CD14-positive monocyte (primary cell): ENCODE results near the gene RPP21. TPM values are rescaled to one million over a fixed set of nuclear protein-coding genes. Genes with fewer than 3 reads are reported as not detected.
A peak's percentile ranks its signal among the peaks of the same experiment; 100 is the strongest.

ENCODE experiments used
- DNase-seq, 3 donors: peaks; one replicate each; pipeline ENCODE4 v3.0.0-alpha.2; 2011 to 2022
- H2AFZ ChIP-seq: 2 replicates; pipeline ENCODE4 v1.6.0; 2012; ENCODE audit warnings: mild to moderate bottlenecking, low read depth, low read length, inconsistent platforms; ENCODE audit not compliant: insufficient read depth, poor library complexity, severe bottlenecking
- H3K27ac ChIP-seq, 2 donors: 1 replicate in 1 of 2; 2 replicates in 1 of 2; pipeline ENCODE4 v1.5.1; 2012 to 2013; ENCODE audit warnings: low read length in 2 of 2, control low read depth in 1 of 2, inconsistent platforms in 1 of 2, low read depth in 1 of 2, mild to moderate bottlenecking in 1 of 2
- H3K27me3 ChIP-seq, 2 donors: one replicate each; pipeline versions ENCODE4 v1.6.0 to v1.6.1; 2011 to 2013; ENCODE audit warnings: low read length in 2 of 2; ENCODE audit not compliant: control insufficient read depth in 2 of 2, insufficient read depth in 2 of 2
- H3K36me3 ChIP-seq, 2 donors: replicated peaks in 1 of 2; 1 replicate in 1 of 2; 2 replicates in 1 of 2; pipeline versions ENCODE4 v1.5.1 to v1.6.1; 2012 to 2013; ENCODE audit warnings: low read length in 2 of 2, control low read depth in 1 of 2, inconsistent platforms in 1 of 2, mild to moderate bottlenecking in 1 of 2; ENCODE audit not compliant: insufficient read depth in 2 of 2, control insufficient read depth in 1 of 2
- H3K4me1 ChIP-seq, 2 donors: 1 replicate in 1 of 2; 2 replicates in 1 of 2; pipeline versions ENCODE4 v1.5.1 to v1.6.1; 2012 to 2013; ENCODE audit warnings: low read length in 2 of 2, control low read depth in 1 of 2, inconsistent platforms in 1 of 2, mild to moderate bottlenecking in 1 of 2, moderate library complexity in 1 of 2; ENCODE audit not compliant: insufficient read depth in 2 of 2, control insufficient read depth in 1 of 2
- H3K4me2 ChIP-seq: replicated peaks from 2 replicates; pipeline ENCODE3; 2012; ENCODE audit warnings: low read length, moderate library complexity, mild to moderate bottlenecking; ENCODE audit not compliant: poor library complexity, severe bottlenecking; ENCODE audit errors: extremely low read depth
- H3K4me3 ChIP-seq, 3 experiments: fragments of 200-600 bp in 1 of 3; sonication (generic) in 1 of 3; replicated peaks in 1 of 3; 1 replicate in 2 of 3; 2 replicates in 1 of 3; pipeline ENCODE4 v1.5.1; 2011 to 2013; ENCODE audit warnings: low read length in 3 of 3, mild to moderate bottlenecking in 3 of 3, control low read depth in 2 of 3, low read depth in 2 of 3, inconsistent platforms in 1 of 3, moderate library complexity in 1 of 3
- H3K79me2 ChIP-seq: 2 replicates; pipeline ENCODE4 v1.6.0; 2012; ENCODE audit warnings: mild to moderate bottlenecking, control low read depth, inconsistent platforms, low read length, moderate library complexity; ENCODE audit not compliant: insufficient read depth
- H3K9ac ChIP-seq: 2 replicates; pipeline ENCODE4 v1.6.0; 2017; ENCODE audit warnings: low read length, mild to moderate bottlenecking; ENCODE audit not compliant: insufficient read depth, poor library complexity, severe bottlenecking
- H3K9me3 ChIP-seq, 2 donors: replicated peaks in 1 of 2; 1 replicate in 1 of 2; 2 replicates in 1 of 2; pipeline versions ENCODE4 v1.5.1 to v1.6.1; 2012 to 2013; ENCODE audit warnings: low read length in 2 of 2, control low read depth in 1 of 2; ENCODE audit not compliant: control insufficient read depth in 1 of 2, insufficient read depth in 1 of 2
- H4K20me1 ChIP-seq: 2 replicates; pipeline ENCODE4 v1.6.0; 2012; ENCODE audit warnings: mild to moderate bottlenecking, low read length, control low read depth, moderate library complexity; ENCODE audit not compliant: insufficient read depth
- H3K27ac Mint-ChIP-seq, 7 donors: one replicate each; pipeline ENCODE4 v1.8.0; 2020; ENCODE audit warnings: mild to moderate bottlenecking in 7 of 7, mixed read lengths in 7 of 7, moderate library complexity in 6 of 7, inconsistent platforms in 2 of 7
- H3K27me3 Mint-ChIP-seq, 3 donors: one replicate each; pipeline ENCODE4 v1.8.0; 2021 to 2022; ENCODE audit warnings: low read depth in 3 of 3, mild to moderate bottlenecking in 3 of 3, mixed read lengths in 3 of 3, moderate library complexity in 3 of 3, inconsistent platforms in 1 of 3
- H3K36me3 Mint-ChIP-seq, 2 donors: one replicate each; pipeline ENCODE4 v1.8.0; 2020; ENCODE audit warnings: mixed read lengths in 2 of 2, inconsistent platforms in 1 of 2, mild to moderate bottlenecking in 1 of 2
- H3K4me1 Mint-ChIP-seq: one replicate; pipeline ENCODE4 v1.8.0; 2020; ENCODE audit warnings: mild to moderate bottlenecking, mixed read lengths
- H3K4me3 Mint-ChIP-seq, 2 donors: one replicate each; pipeline ENCODE4 v1.8.0; 2020; ENCODE audit warnings: mild to moderate bottlenecking in 2 of 2, mixed read lengths in 2 of 2, moderate library complexity in 1 of 2
- H3K9me3 Mint-ChIP-seq, 7 donors: one replicate each; pipeline ENCODE4 v1.8.0; 2020 to 2022; ENCODE audit warnings: mixed read lengths in 7 of 7, mild to moderate bottlenecking in 6 of 7, moderate library complexity in 6 of 7, inconsistent platforms in 2 of 7
- CTCF ChIP-seq: fragments of 200-600 bp; IDR thresholded peaks from one replicate; pipeline ENCODE4 v1.8.0; 2022; ENCODE audit warnings: antibody characterized with exemption, mild to moderate bottlenecking
- WGBS: methylation state at CpG from one replicate; pipeline ENCODE4 v1.1.5; 2013; ENCODE audit warnings: missing lambda C conversion rate; ENCODE audit not compliant: insufficient coverage; 5-methylcytosine and 5-hydroxymethylcytosine counted together
- intact Hi-C, 2 donors: fragments of 100-400 bp; cut with micrococcal nuclease; formaldehyde crosslinking; loops; one replicate each; pipeline versions ENCODE4 v1.15.0 to v1.15.1; 2023
- polyA plus RNA-seq, 3 donors: library from polyadenylated mRNA; depleted of rRNA in 1 of 3; unstranded in 2 of 3; stranded (reverse) in 1 of 3; fragments of 300-500 nt in 2 of 3; fragments of >200 nt in 1 of 3; fragmentation: Illumina TruSeq in 2 of 3; gene quantifications; 1 replicate in 2 of 3; 2 replicates in 1 of 3; pipeline ENCODE4 v1.2.3, GENCODE V29; 2012 to 2021

RPP21 gene
- polyA plus RNA-seq, 3 donors = 59.2 to 63.6 (median 59.5) TPM

GRCh38 chr6:30357678-30358540, 13.0 kb downstream of the RPP21 start:
- Mint-ChIP-seq H3K27ac (peak overlapping the region in 1 of 7 donors; percentile 64), H3K36me3 (peaks cover 0 to 4% of the 10 kb centered on the region in 2 donors), H3K4me1 (peaks cover 7% of the 10 kb centered on the region), H3K9me3 (peaks cover 0 to 11% (median 5%) of the 10 kb centered on the region in 7 donors), H3K4me3 (peak overlapping the region; percentile 72 to 89), H3K27me3 (peaks cover 65 to 86% (median 70%) of the 10 kb centered on the region in 3 donors)
- Histone ChIP-seq H3K4me1 (peaks cover 7 to 8% of the 10 kb centered on the region in 2 donors), H3K4me2 (peak overlapping the region; percentile 52), H3K4me3 (peak overlapping the region in 1 of 3 experiments; percentile 47), H2AFZ (peak overlapping the region; percentile 25), H3K27me3 (peaks cover 78 to 85% of the 10 kb centered on the region in 2 donors), H3K27ac (no peak overlapping the region), H3K9me3 (no peaks in the 10 kb centered on the region), H3K79me2 (no peaks in the 10 kb centered on the region), H4K20me1 (no peaks in the 10 kb centered on the region), H3K36me3 (no peaks in the 10 kb centered on the region), H3K9ac (no peak overlapping the region)
- peak; percentile 83 for TF ChIP-seq CTCF
- intact Hi-C loops = loop anchor here in 1 of 2 donors (5.0 kb wide), 1 partner anchor 39 kb away; no protein-coding TSS in a partner anchor
- 3% methylated on average over 36 of the region's 40 CpGs for WGBS
- peak; percentile 20 to 50 (median 38) for DNase-seq

- no peak for TF ChIP-seq CTCF
- H3K9me3 ChIP-seq = no peaks in the 10 kb centered on the region
- Mint-ChIP-seq H3K27me3 (peaks cover 57 to 80% (median 67%) of the 10 kb centered on the region in 3 donors), H3K27ac (peak overlapping the region in 1 of 7 donors; percentile 37), H3K9me3 (peaks cover 0 to 11% (median 5%) of the 10 kb centered on the region in 7 donors), H3K4me1 (peaks cover 7% of the 10 kb centered on the region), H3K36me3 (peaks cover 0 to 4% of the 10 kb centered on the region in 2 donors), H3K4me3 (peak overlapping the region in 1 of 2 donors; percentile 17)
- H3K4me2 ChIP-seq = no peak overlapping the region
- H3K4me3 ChIP-seq = no peak overlapping the region
- no peaks in the 10 kb centered on the region for H4K20me1 ChIP-seq
- H3K4me1 ChIP-seq = peaks cover 7 to 8% of the 10 kb centered on the region in 2 donors
- whole genome bisulfite sequencing = no CpG with 5 or more reads among the region's 5 CpGs
- no peaks in the 10 kb centered on the region for H3K36me3 ChIP-seq
- peaks cover 84 to 88% of the 10 kb centered on the region in 2 donors for H3K27me3 ChIP-seq
- no peak overlapping the region for H3K9ac ChIP-seq
- intact Hi-C loops = loop anchor here in 1 of 2 donors (5.0 kb wide), 1 partner anchor 38 kb away; no protein-coding TSS in a partner anchor
- H3K27ac ChIP-seq = no peak overlapping the region
- H3K79me2 ChIP-seq = no peaks in the 10 kb centered on the region
- H2AFZ ChIP-seq = no peak overlapping the region
- DNase-seq = no peak
Observed at GRCh38 chr6:30359276-30359675, 14.3 kb downstream of the RPP21 start.
